Body of pancreas (tissue), 4 donors: ENCODE measurements around the gene ARHGEF37. TPM values are rescaled to one million over a fixed set of nuclear protein-coding genes. Genes with fewer than 3 reads are reported as not detected.

Source experiments
- ATAC-seq: fragments of 150-250 bp; one replicate; pipeline ENCODE4 v1.9.1; 2016
- DNase-seq, 4 donors: peaks; one replicate each; pipeline ENCODE4 v3.0.0-alpha.2; 2019
- H3K27ac ChIP-seq, 4 donors: fragments of 200-600 bp; sonication (generic); 1 replicate in 3 of 4; 2 replicates in 1 of 4; pipeline versions ENCODE4 v1.5.1 to v1.6.1; 2016 to 2019; ENCODE audit warnings: mild to moderate bottlenecking in 1 of 4, mixed read lengths in 1 of 4, moderate library complexity in 1 of 4
- H3K27me3 ChIP-seq, 2 donors: fragments of 200-600 bp; sonication (generic); one replicate each; pipeline ENCODE4 v1.6.0; 2016; ENCODE audit warnings: mild to moderate bottlenecking in 1 of 2
- H3K36me3 ChIP-seq, 2 donors: fragments of 200-600 bp; sonication (generic); replicated peaks in 1 of 2; 2 replicates each; pipeline ENCODE4 v1.5.1; 2016; ENCODE audit warnings: low read depth in 2 of 2; ENCODE audit not compliant: insufficient read depth in 1 of 2
- H3K4me1 ChIP-seq: fragments of 200-600 bp; sonication (generic); one replicate; pipeline ENCODE4 v1.6.0; 2016
- H3K4me3 ChIP-seq, 2 donors: fragments of 200-600 bp; sonication (generic); 1 replicate in 1 of 2; 2 replicates in 1 of 2; pipeline ENCODE4 v1.5.1; 2016 to 2019
- H3K9me3 ChIP-seq, 3 donors: fragments of 200-600 bp; sonication (generic); 1 replicate in 2 of 3; 2 replicates in 1 of 3; pipeline ENCODE4 v1.5.1; 2016
- POLR2A ChIP-seq, 3 donors: fragments of 450-650 bp; IDR thresholded peaks; one replicate each; pipeline ENCODE4 v1.6.1; 2016; ENCODE audit warnings: antibody characterized with exemption in 3 of 3, mild to moderate bottlenecking in 2 of 3
- WGBS, 2 donors: methylation state at CpG; one replicate each; pipeline ENCODE4 v1.1.5; 2017; 5-methylcytosine and 5-hydroxymethylcytosine counted together
- intact Hi-C: fragments of 100-400 bp; cut with DNase I; formaldehyde crosslinking; loops from one replicate; pipeline ENCODE4 v1.15.1; 2023
- total RNA-seq, 2 donors: library from RNA; depleted of rRNA; stranded (reverse); fragments of >200 nt; gene quantifications; one replicate each; pipeline ENCODE4 v1.1.0, GENCODE V29; 2016
- TF ChIP-seq, protein P1 (sequence below), 7 experiments: fragments of 450-650 bp in 4 of 7; fragments of 200-600 bp in 3 of 7; sonication (generic) in 3 of 7; IDR thresholded peaks; one replicate each; pipeline ENCODE4 v1.5.1; 2016 to 2019; ENCODE audit warnings: antibody characterized with exemption in 7 of 7

The ARHGEF37 gene
- total RNA-seq, 2 donors from 2014 or later = 5.9 to 14.0 TPM

DNA sequence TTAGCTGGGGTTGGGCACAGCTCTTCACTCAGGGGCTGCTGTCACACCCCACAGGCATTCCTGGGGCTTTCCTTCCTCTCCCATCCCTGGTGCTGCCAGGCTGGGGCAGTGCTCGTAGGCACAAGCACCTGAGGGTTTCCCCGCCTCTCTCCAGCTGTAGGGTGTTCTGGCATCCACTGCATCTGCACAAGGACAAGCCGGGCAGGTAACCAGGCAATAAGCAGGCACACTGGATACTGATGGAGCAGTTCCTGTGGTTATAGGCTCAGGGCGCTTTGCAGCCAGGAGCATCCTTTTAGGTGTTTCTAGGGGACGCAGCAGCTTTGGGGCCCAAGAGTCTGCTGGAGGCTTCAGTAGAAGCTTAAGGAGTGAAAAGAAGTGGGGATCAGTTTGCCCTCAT is 56.8 kb downstream of the ARHGEF37 start:
- intact Hi-C loops = loop anchor here (5.0 to 10.0 kb wide), 2 partner anchors 194 to 357 kb away; no protein-coding TSS in a partner anchor
- Histone ChIP-seq H3K4me1 (no peaks in the 10 kb centered on the region), H3K9me3 (no peaks in the 10 kb centered on the region), H3K36me3 (no peaks in the 10 kb centered on the region), H3K4me3 (no peak overlapping the region), H3K27ac (no peak overlapping the region), H3K27me3 (no peaks in the 10 kb centered on the region)
- TF ChIP-seq POLR2A (IDR thresholded peaks at IDR 0.05) = no peak
- TF ChIP-seq, protein P1, sequence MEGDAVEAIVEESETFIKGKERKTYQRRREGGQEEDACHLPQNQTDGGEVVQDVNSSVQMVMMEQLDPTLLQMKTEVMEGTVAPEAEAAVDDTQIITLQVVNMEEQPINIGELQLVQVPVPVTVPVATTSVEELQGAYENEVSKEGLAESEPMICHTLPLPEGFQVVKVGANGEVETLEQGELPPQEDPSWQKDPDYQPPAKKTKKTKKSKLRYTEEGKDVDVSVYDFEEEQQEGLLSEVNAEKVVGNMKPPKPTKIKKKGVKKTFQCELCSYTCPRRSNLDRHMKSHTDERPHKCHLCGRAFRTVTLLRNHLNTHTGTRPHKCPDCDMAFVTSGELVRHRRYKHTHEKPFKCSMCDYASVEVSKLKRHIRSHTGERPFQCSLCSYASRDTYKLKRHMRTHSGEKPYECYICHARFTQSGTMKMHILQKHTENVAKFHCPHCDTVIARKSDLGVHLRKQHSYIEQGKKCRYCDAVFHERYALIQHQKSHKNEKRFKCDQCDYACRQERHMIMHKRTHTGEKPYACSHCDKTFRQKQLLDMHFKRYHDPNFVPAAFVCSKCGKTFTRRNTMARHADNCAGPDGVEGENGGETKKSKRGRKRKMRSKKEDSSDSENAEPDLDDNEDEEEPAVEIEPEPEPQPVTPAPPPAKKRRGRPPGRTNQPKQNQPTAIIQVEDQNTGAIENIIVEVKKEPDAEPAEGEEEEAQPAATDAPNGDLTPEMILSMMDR (IDR thresholded peaks at IDR 0.05) = no peak
- no peak for ATAC-seq
- 96% methylated on average over 5 of the region's 5 CpGs; no CpG with 5 or more reads in 1 of the 2 donors for WGBS, 2 donors
- no peak for DNase-seq

DNA sequence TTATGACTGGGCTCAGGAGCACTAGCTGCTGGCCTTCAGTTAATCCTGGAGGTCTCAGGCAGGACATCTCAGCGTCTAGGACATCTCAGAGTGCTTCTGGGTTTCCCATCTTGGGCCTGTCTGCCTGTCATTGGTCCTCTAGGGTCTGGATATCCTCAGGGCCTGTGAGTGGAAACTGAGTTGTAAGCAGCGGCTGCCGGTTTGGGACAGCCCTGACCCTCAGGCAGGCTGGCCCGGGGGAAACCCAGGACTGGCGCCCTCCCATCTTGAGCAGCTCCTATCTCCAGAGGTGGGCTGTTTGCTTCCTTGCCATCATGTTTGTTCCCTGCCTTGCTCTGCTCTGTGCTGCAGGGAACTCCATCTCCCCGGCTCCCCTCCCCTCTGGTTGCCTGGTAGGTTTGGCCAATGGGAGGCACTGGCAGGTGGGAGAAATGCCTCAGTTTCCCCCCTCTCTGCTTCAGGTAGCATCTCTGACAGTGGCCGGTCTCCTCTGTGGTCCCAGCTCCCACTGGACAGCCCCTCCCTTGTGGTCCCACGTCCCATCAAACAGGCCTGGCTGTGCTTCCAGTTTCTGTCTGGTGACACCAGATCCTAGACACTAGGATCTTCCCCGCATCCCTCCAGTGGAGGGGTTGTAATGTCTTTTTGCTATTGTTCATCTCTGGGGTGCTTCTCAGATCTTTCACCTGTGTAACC is 57.4 kb downstream of the ARHGEF37 start:
- ATAC-seq = no peak
- Histone ChIP-seq H3K4me3 (no peak overlapping the region), H3K36me3 (no peaks in the 10 kb centered on the region), H3K27ac (no peak overlapping the region), H3K9me3 (no peaks in the 10 kb centered on the region), H3K27me3 (no peaks in the 10 kb centered on the region), H3K4me1 (no peaks in the 10 kb centered on the region)
- WGBS, 2 donors = 82 to 93% methylated on average over 4 to 9 of the region's 9 CpGs
- TF ChIP-seq POLR2A (IDR thresholded peaks at IDR 0.05) = no peak
- TF ChIP-seq, protein P1 (IDR thresholded peaks at IDR 0.05) = no peak
- no peak for DNase-seq
- intact Hi-C loops = loop anchor here (5.0 to 10.0 kb wide), 2 partner anchors 194 to 356 kb away; no protein-coding TSS in a partner anchor

DNA sequence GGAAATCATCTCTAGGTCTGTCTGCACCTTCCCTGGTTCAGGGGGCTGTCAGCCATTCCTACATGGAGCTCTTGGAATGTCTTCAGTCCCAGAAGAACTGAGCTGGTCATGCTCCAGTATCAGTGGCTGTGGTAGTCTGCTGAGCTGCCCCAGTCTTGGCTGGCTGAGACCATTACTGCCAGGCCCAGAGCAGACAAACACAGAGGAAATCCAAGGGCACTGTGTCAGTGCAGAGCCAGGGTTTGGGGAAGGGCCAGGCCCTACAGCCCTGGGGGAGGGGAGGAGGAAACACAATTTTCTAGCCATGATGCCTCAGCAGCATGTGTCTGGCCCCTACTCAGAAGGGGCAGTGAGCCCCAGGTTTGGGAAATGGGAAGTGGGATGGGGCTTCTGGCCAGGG is 58.4 kb downstream of the ARHGEF37 start:
- no peaks in the 10 kb centered on the region for H3K4me1 ChIP-seq
- no peaks in the 10 kb centered on the region for H3K9me3 ChIP-seq
- no peaks in the 10 kb centered on the region for H3K27me3 ChIP-seq
- DNase-seq (no peak), ATAC-seq (no peak)
- TF ChIP-seq, protein P1 (IDR thresholded peaks at IDR 0.05) = no peak
- no peak for TF ChIP-seq POLR2A (IDR thresholded peaks at IDR 0.05)
- no peaks in the 10 kb centered on the region for H3K36me3 ChIP-seq
- no peak overlapping the region for H3K4me3 ChIP-seq
- intact Hi-C loops = loop anchor here (5.0 to 10.0 kb wide), 2 partner anchors 193 to 355 kb away; no protein-coding TSS in a partner anchor
- H3K27ac ChIP-seq = no peak overlapping the region

DNA sequence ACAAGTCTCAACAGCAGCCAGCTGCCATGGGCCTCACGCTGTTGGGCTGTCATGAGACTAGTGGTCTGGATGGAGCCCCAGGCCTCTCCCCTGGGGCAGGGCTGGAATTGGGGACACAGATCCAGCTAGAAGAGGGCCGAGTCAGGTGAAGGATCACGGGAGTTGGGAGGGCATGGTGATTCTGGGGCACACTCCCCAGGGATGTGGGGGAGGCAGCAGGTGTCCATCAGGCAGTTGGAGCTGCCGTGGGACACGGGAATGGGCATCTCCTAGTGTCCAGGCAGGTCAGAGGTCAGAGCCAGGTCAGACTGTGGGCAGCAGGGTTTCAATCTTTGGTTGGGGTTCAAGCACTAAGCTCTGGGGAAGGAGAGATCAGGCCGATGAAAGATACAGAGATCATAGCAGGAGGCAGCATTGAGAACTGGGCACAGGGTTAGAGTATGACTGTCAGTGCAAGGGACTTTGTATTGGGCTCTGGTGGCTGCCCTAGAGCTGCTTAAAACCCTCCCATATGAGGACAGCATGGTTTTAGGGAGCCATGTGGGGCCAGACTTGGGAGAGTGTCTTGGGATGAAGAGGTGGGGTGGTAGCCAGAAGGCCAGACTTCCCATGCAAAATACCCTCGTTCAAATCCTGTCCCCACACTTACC is 59.2 kb downstream of the ARHGEF37 start:
- H3K27me3 ChIP-seq = no peaks in the 10 kb centered on the region
- peak overlapping the region in 1 of 4 donors; percentile 4 for H3K27ac ChIP-seq
- no peaks in the 10 kb centered on the region for H3K36me3 ChIP-seq
- TF ChIP-seq POLR2A (IDR thresholded peaks at IDR 0.05) = no peak
- TF ChIP-seq, protein P1 (IDR thresholded peaks at IDR 0.05) = no peak
- no peak for DNase-seq
- H3K4me3 ChIP-seq = no peak overlapping the region
- no peaks in the 10 kb centered on the region for H3K9me3 ChIP-seq
- intact Hi-C loops = no loop called here
- ATAC-seq = no peak
- WGBS, 2 donors = 77 to 86% methylated on average over 6 to 7 of the region's 7 CpGs
- H3K4me1 ChIP-seq = no peaks in the 10 kb centered on the region
